Occipital lobe (tissue), 2 donors: Measurements from ENCODE around the gene KCNMA1. TPM values are rescaled to one million over a fixed set of nuclear protein-coding genes. Genes with fewer than 3 reads are reported as not detected.
A peak's percentile ranks its signal among the peaks of the same experiment; 100 is the strongest.

Experiments used
- DNase-seq: peaks from one replicate; lab custom pipeline; 2025; lab: John Stamatoyannopoulos, UW
- total RNA-seq: library from RNA; depleted of rRNA; stranded (reverse); fragments of >200 nt; gene quantifications from one replicate; pipeline ENCODE4 v1.2.3, GENCODE V29; 2014

The KCNMA1 gene
- total RNA-seq, 1 donor from 2014 or later: 43.0 TPM

- DNase-seq: no peak
Observed at GRCh38 chr10:77493239-77493806, 144.3 kb downstream of the KCNMA1 start.

GRCh38 chr10:77492368-77492994 lies 145.1 kb downstream of the KCNMA1 start:
- no peak for DNase-seq

GRCh38 chr10:77490534-77491314 lies 146.9 kb downstream of the KCNMA1 start:
- no peak for DNase-seq

GRCh38 chr10:77486517-77486916 lies 151.1 kb downstream of the KCNMA1 start:
- DNase-seq: no peak

GRCh38 chr10:77485847-77486246 lies 151.8 kb downstream of the KCNMA1 start:
- no peak for DNase-seq

- no peak for DNase-seq
Observed at GRCh38 chr10:77482072-77482471, 155.5 kb downstream of the KCNMA1 start.

GRCh38 chr10:77479586-77479985 lies 158.0 kb downstream of the KCNMA1 start:
- DNase-seq: no peak

- DNase-seq: no peak
Observed at GRCh38 chr10:77478962-77479359, 158.6 kb downstream of the KCNMA1 start.

GRCh38 chr10:77478247-77478961 lies 159.2 kb downstream of the KCNMA1 start:
- peak; percentile 41 for DNase-seq

GRCh38 chr10:77475522-77475921 lies 162.1 kb downstream of the KCNMA1 start:
- no peak for DNase-seq

- DNase-seq: no peak
Observed at GRCh38 chr10:77474939-77475338, 162.7 kb downstream of the KCNMA1 start.

GRCh38 chr10:77474386-77474785 lies 163.2 kb downstream of the KCNMA1 start:
- DNase-seq: no peak

GRCh38 chr10:77472146-77472545 lies 165.5 kb downstream of the KCNMA1 start:
- no peak for DNase-seq

- DNase-seq: no peak
Observed at GRCh38 chr10:77471069-77471536, 166.5 kb downstream of the KCNMA1 start.

GRCh38 chr10:77467422-77467963 lies 170.1 kb downstream of the KCNMA1 start:
- no peak for DNase-seq

GRCh38 chr10:77463967-77464745 lies 173.5 kb downstream of the KCNMA1 start:
- no peak for DNase-seq

GRCh38 chr10:77463499-77463898 lies 174.1 kb downstream of the KCNMA1 start:
- DNase-seq: no peak

GRCh38 chr10:77461636-77462296 lies 175.8 kb downstream of the KCNMA1 start:
- DNase-seq: no peak

- no peak for DNase-seq
Observed at GRCh38 chr10:77459905-77460304, 177.7 kb downstream of the KCNMA1 start.

GRCh38 chr10:77458986-77459590 lies 178.5 kb downstream of the KCNMA1 start:
- no peak for DNase-seq
